ENCODE results near the gene NFATC2IP. TPM values are rescaled to one million over a fixed set of nuclear protein-coding genes. Genes with fewer than 3 reads are reported as not detected.

NFATC2IP gene
- total RNA-seq, 1 experiment from 2014 or later, result 91.0 TPM

- CTCF ChIA-PET, result interaction anchor here (0.5 kb wide), 1 partner anchor 1032 kb away, joined by 3 read pairs; no protein-coding TSS in a partner anchor
- Mint-ChIP-seq H3K27ac (ENCODE audit: unreplicated experiment) (no peak overlapping the region), H3K36me3 (ENCODE audit: insufficient read depth, unreplicated experiment) (peaks cover 18% of the 10 kb centered on the region), H3K9me3 (ENCODE audit: low read depth, unreplicated experiment) (peaks cover 6% of the 10 kb centered on the region), H3K27me3 (ENCODE audit: unreplicated experiment) (no peaks in the 10 kb centered on the region), H3K4me1 (ENCODE audit: low read depth, unreplicated experiment) (no peaks in the 10 kb centered on the region), H3K4me3 (ENCODE audit: low read depth, unreplicated experiment) (no peak overlapping the region)
- no TSS peak for BruUV-seq (replicated peaks)
- no peak for DNase-seq
- intact Hi-C loops (cut with micrococcal nuclease; ENCODE audit: unreplicated experiment), result no loop called here
- no peak for TF ChIP-seq CTCF (IDR thresholded peaks at IDR 0.05; ENCODE audit: unreplicated experiment)
These were observed 35.3 kb downstream of the NFATC2IP start for GRCh38 chr16:28986046-28986445.

DNA sequence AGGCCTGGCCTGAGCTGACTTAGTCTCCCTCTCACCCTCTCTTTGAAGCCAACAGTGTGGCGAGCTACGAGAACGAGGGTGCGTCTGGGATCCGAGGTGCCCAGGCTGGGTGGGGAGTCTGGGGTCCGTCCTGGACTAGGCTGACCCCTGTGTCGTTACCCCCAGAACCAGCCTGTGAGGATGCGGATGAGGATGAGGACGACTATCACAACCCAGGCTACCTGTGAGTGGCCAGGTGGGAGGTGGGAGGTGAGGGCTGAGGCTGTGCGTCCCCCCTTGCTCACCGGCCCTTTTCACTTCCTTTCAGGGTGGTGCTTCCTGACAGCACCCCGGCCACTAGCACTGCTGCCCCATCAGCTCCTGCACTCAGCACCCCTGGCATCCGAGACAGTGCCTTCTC is 35.8 kb downstream of the NFATC2IP start:
- no peak for DNase-seq
- Mint-ChIP-seq H3K4me3 (ENCODE audit: low read depth, unreplicated experiment) (no peak overlapping the region), H3K4me1 (ENCODE audit: low read depth, unreplicated experiment) (no peaks in the 10 kb centered on the region), H3K36me3 (ENCODE audit: insufficient read depth, unreplicated experiment) (peaks cover 18% of the 10 kb centered on the region), H3K27ac (ENCODE audit: unreplicated experiment) (no peak overlapping the region), H3K9me3 (ENCODE audit: low read depth, unreplicated experiment) (peaks cover 6% of the 10 kb centered on the region), H3K27me3 (ENCODE audit: unreplicated experiment) (no peaks in the 10 kb centered on the region)
- CTCF ChIA-PET, result interaction anchor here (0.5 kb wide), 1 partner anchor 1031 kb away, joined by 3 read pairs; no protein-coding TSS in a partner anchor
- TF ChIP-seq CTCF (IDR thresholded peaks at IDR 0.05; ENCODE audit: unreplicated experiment), result no peak
- intact Hi-C loops (cut with micrococcal nuclease; ENCODE audit: unreplicated experiment), result no loop called here
- no TSS peak for BruUV-seq (replicated peaks)

- peaks cover 18% of the 10 kb centered on the region for H3K36me3 Mint-ChIP-seq (ENCODE audit: insufficient read depth, unreplicated experiment)
- H3K9me3 Mint-ChIP-seq (ENCODE audit: low read depth, unreplicated experiment), result peaks cover 6% of the 10 kb centered on the region
- no peak overlapping the region for H3K4me3 Mint-ChIP-seq (ENCODE audit: low read depth, unreplicated experiment)
- BruUV-seq (replicated peaks), result no TSS peak
- TF ChIP-seq CTCF (IDR thresholded peaks at IDR 0.05; ENCODE audit: unreplicated experiment), result no peak
- no peak for DNase-seq
- CTCF ChIA-PET, result no interaction called here
- H3K27ac Mint-ChIP-seq (ENCODE audit: unreplicated experiment), result no peak overlapping the region
- no peaks in the 10 kb centered on the region for H3K27me3 Mint-ChIP-seq (ENCODE audit: unreplicated experiment)
- H3K4me1 Mint-ChIP-seq (ENCODE audit: low read depth, unreplicated experiment), result no peaks in the 10 kb centered on the region
- intact Hi-C loops (cut with micrococcal nuclease; ENCODE audit: unreplicated experiment), result no loop called here
These were observed 36.6 kb downstream of the NFATC2IP start for GRCh38 chr16:28987170-28987853.

- DNase-seq, result no peak
- H3K4me1 Mint-ChIP-seq (ENCODE audit: low read depth, unreplicated experiment), result no peaks in the 10 kb centered on the region
- H3K36me3 Mint-ChIP-seq (ENCODE audit: insufficient read depth, unreplicated experiment), result peaks cover 8% of the 10 kb centered on the region
- intact Hi-C loops (cut with micrococcal nuclease; ENCODE audit: unreplicated experiment), result no loop called here
- CTCF ChIA-PET, result no interaction called here
- peaks cover 6% of the 10 kb centered on the region for H3K9me3 Mint-ChIP-seq (ENCODE audit: low read depth, unreplicated experiment)
- H3K27me3 Mint-ChIP-seq (ENCODE audit: unreplicated experiment), result no peaks in the 10 kb centered on the region
- no peak overlapping the region for H3K4me3 Mint-ChIP-seq (ENCODE audit: low read depth, unreplicated experiment)
- no TSS peak for BruUV-seq (replicated peaks)
- no peak for TF ChIP-seq CTCF (IDR thresholded peaks at IDR 0.05; ENCODE audit: unreplicated experiment)
- no peak overlapping the region for H3K27ac Mint-ChIP-seq (ENCODE audit: unreplicated experiment)
These were observed 38.6 kb downstream of the NFATC2IP start for GRCh38 chr16:28989363-28989762.

All from Calu3 (cell line).